T1000 (cell line): Measurements from ENCODE around the gene DZANK1.
"Not testable (repeated sequence)": the region's sequence is repeated elsewhere in the genome, so short reads cannot be mapped to it uniquely, and the experiment has no call there.

ENCODE experiments used
- DNase-seq: peaks from one replicate; lab custom pipeline; 2025; ENCODE audit warnings: mixed read lengths; lab: John Stamatoyannopoulos, UW

DZANK1 gene

DNA sequence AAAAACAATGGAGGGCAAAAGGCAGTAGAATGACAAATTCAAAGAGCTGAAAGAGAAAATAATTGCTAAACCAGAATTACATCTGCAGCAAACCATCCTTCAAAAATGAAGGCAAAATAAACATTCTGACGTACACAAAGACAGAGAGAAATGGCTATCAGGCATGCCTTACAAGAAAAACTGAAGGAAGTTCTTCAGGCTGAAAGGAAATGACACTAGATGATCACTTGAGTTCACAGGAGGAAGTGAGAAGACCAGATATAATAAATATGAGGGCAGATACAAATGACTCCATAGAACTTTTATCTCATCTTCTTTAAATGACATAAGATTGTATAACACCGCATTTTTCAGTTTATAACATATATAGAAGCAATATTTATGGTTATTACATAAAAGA lies 30.0 kb downstream of the DZANK1 start:
- DNase-seq, result no peak

DNA sequence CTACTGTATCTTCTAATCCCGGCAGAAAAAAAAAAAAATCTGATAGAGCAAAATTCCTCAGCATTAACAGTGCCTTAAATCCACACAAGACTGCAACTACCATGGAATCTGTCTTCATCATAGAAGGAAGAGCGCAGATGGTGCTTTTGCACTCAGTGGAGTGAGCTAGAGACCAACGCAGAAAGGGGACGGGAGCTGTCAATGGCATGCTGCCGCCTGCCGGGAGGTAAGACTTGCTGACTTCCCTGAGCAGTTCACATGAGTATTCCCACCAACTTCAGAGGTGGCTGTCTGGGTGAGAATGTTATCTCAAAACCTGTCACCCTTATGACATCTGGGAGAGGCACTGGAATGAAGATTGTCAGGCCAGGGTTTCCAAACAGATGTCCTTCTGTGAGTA lies 35.6 kb downstream of the DZANK1 start:
- no peak for DNase-seq

DNA sequence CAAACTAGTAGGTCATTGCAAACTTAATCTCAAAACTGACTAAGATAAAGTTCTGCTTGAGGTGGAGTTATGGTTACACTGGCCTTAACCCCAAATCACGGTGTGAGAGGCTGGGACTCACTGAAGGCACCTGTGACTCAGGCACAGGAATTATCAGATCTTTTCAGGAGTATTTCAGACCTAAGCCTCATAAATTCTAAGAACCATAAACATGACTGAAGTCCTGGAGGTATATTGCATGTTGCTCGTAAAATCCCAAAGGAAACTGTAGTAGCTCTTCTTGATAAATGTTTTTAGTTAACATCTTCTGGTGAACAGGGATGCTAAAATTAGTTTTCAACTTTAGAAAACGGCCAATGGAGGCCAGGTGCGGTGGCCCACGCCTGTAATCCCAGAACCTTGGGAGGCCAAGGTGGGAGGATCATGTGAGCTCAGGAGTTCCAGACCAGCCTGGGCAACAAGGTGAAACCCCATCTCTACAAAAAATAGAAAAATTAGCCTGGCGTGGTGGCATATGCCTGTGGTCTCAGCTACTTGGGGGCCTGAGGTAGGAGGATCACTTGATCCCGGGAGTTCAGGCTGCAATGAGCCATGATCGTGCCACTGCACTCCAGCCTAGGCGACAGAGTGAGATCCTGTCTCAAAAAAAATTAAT lies 36.5 kb downstream of the DZANK1 start:
- DNase-seq, result no peak

DNA sequence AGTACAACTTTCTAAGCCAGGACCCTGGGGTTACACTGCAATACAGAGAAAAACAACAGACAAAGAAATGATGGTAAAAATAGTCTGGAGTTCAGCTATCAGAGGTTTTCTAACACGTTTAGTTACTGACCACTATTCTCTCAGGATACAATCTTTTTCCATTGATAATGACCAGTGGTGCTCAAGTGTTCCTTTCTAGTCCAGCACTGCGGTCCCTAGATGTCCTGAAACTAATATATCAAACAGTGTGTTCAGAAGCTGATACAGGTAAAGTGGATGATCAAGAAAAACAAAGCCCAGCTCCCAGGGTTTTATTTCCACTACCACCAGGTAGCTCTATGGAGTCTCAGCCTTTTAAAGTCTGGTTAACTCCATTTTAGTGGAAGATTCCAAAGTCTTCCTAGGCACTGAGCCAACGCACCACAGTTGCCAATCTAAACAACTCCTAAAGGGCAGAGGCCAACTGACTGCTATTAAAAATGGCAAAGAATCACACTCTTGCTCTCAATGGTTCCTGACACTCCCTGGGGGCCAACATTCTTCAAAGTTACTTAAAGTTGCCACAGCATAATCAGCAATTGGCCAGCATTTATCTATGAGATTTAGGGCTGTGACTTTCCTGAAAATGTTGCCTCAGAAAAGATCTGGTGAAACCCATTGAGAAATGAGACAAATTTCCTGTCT lies 38.2 kb downstream of the DZANK1 start:
- DNase-seq, result no peak

DNA sequence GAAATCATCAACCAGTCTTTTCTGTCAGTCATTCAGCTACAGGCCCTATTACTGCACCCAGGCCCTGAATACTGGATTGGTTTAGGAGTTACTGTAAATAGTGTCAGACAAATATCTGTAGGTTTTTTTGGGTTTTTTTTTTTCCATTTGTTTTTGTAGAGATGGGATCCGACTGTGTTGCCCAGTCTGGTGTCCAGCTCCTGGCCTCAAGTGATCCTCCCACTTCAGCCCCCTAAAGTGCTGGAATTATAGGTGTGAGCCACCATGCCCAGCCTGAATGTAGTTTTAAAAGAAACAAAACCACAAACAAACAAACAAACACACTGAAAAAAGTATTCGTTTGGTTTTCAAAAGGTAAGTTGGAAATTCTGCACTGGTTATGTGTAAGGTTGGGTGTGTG lies 39.6 kb downstream of the DZANK1 start:
- DNase-seq, result no peak

DNA sequence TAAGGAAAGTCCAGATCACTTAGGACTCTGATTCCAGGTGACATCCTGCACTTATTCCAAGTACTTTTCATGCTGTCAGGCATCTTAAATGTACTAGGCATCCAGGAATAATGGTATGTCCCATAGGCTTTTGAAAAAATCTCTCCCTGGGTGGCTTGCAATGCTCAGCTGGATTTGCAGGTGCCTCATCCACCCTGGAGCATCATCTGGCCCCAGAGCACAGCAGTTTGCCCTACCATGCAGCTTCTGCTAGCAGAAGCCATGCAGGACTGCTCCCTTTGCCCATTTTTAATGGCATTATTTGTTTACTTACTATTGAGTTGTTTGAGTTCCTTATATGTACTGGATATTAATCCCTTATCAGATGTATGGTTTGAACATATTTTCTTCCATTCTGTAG lies 45.2 kb downstream of the DZANK1 start:
- DNase-seq, result no peak

DNA sequence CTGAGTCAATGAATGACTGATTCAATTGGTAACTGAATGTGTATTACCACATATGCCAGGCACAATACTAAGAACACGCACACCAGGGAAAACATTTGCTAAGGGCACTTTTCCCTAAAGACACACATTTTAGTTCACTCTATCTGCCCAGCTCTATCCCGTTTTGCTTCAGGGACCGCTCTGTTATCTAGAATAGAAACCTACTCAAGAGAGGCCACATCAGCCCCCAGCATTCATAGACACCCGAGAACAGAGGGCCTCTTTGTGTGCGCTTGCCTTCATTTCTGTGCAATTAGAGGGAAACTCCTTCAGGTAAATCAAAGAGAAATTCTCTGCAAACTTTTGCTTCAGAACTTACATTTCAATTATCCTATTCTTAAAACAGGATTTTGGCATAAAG lies 50.3 kb downstream of the DZANK1 start:
- DNase-seq, result no peak

DNA sequence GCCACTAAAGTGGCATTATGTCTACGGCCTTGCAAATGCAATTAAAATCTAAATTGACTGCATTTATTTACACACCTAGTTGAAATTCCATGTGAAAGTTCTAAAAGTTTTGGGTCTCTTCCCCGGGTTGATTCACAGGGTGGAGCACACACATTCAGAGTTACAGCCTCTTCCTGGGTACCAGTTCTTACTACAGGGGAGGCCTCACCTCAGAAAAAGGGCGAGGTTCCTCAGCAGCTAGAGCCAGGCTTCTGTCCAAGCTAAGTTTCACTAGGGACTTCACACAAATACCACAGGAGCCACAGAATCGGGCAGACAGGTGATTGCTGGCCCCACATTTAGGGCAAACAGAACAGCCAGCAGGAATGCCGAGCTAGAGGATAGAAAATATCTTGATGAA lies 52.7 kb downstream of the DZANK1 start:
- no peak for DNase-seq

DNA sequence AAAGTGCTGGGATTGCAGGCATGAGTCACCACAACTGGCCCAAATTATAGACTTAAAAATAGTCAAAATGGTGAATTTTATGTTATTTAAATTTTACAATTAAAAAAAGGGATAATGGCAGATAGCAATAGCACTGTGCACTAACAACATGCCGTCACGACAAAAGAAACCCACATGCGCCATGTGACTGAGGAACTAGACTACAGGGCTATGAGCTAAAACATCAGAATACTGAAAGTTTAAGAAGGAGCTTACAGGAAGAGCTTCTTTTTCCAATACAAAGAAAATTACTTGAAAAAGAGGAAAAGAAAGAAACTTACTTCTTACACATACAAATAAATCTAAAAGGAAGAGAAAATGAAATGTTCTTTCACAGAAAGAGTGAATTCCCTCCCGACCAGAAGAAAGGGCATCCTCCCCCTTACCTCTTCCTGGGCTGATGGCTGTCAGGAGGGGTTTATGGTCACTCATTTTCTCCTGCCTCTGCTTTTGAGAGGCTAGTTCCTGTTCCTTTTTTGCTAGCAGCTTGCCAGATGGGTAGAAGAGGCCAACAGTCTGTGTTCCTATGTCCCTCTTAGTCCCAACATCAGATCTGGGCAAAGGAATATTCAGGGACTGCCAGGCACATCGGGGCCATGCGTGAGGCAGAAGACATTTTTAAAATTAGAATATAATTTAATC lies 54.5 kb downstream of the DZANK1 start:
- no peak for DNase-seq

DNA sequence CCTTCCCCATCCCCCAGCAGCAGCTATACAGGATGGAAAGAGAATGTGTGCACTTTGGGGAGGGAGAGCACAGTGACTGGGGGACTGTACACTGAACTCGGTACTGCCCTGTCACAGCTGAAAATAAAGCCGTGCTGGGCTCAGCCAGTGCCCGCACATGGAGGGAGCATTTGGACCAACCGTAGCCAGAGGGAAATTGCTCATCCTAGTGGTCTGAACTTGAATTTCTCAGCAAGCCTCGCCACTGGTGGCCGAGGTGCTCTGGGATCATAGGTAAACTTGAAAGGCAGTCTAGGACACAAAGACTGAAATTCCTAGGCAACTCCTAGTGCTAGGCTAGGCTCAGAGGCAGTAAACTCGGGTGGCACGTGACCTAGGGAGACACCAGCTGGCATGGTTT lies 61.0 kb downstream of the DZANK1 start:
- no peak for DNase-seq

DNA sequence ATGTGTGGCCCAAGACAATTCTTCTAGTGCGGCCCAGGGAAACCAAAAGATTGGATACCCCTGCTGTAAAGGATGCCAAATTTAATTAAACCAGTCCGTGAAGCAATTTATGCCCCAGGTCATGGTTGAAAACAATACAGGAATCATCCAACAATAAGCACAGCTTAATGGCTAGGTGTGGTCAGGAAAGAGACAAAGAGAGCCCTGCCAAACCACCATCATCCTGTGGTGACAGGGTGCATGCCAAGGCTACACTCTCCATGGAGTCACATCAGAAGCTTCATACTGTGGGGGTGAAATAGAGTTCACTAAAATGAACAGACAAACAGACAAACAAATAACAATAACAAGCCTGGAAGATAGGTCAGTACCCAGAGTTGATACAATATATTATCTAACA lies 62.7 kb downstream of the DZANK1 start:
- no peak for DNase-seq

DNA sequence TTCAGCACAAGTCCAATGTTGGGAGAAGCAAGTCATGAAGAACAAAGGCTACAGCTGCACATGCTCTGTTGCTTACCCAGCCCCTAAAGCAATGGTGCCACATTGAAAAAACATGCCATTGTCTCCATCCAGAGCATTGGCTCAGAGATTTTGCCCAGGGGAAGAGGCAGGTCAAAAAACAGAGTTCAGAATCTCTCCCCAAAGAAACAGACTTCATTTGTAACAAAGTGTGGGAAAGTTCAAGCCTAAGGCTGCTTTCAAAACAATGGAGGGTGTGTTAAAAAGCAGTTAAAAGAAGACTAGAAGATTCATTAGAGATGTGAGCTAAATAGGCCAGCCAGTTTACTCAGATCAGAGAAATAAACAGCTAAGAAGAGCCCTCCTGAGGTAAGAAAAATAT lies 63.6 kb downstream of the DZANK1 start:
- no peak for DNase-seq

DNA sequence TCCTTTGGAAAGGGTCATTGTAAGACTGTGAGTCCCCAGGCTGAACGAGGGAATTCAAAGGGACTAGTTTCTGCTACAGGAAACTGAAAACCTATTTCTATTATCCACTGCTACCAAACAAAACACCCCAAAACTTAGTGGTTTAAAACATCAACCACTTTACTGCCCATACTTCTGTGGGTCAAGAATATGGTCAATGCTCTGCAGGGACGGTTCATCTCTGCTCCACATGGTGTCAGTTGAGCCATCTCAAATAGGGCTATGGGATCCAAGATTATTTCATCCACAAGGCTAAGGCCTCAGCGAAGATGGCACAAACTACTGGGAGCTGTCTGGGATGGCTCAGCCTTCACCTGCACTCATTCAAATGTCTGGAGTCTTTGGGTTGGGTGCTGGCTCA lies 65.5 kb downstream of the DZANK1 start:
- DNase-seq, result no peak

DNA sequence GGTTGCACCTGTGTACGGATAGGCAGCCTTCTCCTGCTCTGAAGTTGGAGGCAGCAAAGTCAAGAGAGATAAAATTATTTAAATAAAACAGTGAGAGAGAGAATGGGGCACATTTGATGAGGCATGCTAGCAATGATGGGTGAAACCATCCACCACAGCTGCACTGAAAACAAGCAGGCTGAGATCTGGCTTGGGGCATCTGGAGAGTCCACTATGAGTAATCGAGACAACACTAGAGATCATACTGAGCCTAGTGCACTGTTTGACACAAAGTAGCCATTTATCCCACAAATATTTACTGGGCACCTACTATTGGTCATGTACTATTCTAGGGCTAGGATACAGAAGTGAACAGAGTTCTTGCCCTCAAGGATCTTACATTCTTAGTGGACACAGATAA lies 66.4 kb downstream of the DZANK1 start:
- DNase-seq, result no peak

DNA sequence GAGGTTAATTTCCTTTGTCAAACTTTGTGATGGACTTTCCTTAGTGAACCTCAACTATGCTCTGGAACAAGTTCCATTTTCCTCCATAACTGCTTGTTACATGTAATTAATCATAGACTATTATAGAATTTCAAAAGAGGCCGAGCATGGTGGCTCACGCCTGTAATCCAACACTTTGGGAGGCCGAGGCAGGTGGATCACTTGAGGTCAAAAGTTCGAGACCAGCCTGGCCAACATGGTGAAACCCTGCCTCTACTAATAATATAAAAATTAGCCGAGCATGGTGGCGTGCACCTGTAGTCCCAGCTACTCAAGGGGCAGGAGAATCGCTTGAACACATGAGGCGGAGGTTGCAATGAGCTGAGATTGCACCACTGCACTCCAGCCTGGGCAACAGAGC lies 68.1 kb downstream of the DZANK1 start:
- not testable (repeated sequence) for DNase-seq

DNA sequence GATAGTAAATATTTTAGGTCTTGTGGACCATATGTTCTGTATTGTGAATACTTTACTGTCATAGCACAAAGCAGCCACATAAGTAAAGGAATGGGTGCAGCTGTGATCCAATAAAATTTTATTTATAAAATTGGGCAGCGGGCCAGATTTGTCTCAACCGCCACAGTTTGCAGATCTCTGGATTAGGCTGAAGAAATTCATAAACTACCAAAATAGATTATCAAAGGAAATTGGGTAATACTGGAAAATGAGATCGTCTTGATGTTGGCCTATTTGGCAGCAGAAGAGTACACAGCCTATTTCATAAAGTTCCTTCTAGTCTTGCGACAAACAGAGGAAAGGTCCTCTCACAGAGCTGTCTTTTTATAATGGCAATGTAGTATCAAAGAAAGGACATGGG lies 69.8 kb downstream of the DZANK1 start:
- no peak for DNase-seq

DNA sequence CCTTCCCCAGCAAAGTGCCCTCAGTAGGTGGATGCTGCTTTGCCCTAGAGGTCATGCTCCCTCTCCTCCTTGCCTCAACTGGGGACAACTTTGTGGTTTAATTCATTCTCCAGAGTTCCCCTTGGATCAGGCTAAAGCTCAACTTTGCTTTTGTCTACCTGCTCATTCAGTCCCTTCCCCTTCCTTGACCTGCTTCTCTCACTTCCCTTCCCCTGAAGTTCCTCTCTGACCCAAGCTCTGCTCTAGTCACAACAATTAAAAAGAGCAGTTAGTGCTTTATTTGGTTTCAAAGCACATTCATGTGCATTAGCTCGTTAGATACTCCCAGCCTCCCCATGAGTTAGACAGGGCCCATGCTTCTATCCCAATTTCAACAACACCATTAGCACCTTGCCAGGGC lies 71.3 kb downstream of the DZANK1 start:
- DNase-seq, result no peak

DNA sequence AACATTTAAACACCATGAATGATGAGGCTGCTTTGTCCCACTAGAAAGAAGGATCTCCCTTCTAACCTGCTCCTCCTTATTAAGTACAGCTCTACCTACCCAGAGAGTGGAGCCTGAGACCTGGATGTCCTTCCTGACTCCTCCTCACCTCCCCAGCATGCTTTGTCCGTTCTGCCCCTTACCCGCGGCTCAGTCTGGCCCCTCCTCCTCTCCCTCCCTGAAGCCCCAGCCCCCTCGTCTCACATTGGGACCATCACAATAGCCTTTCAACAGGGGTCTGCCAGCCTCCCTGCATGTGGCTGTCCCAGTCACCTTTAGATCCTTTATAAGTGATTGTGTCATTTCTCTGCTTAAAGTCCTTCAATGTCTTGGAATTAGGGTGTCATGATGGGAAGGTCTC lies 72.5 kb downstream of the DZANK1 start:
- DNase-seq, result no peak

DNA sequence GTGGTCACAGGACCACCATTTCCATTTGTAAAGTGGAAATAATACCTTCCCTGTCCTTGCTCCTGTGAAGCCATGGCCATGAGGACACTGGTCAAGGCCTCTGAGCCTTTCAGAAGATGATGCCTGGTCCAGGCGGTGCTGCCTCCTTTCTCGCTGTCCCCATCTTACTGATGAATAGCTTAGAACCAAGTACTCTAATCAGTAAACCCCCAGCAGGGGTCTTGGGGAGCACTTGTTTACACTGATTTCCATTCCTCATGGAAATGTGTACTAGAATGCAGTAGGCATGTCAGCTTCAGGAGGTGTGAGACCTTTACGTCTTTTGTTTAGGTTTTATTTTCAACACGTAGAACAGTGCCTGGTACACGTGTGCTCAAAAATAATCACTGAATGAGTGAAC lies 75.1 kb downstream of the DZANK1 start:
- no peak for DNase-seq

DNA sequence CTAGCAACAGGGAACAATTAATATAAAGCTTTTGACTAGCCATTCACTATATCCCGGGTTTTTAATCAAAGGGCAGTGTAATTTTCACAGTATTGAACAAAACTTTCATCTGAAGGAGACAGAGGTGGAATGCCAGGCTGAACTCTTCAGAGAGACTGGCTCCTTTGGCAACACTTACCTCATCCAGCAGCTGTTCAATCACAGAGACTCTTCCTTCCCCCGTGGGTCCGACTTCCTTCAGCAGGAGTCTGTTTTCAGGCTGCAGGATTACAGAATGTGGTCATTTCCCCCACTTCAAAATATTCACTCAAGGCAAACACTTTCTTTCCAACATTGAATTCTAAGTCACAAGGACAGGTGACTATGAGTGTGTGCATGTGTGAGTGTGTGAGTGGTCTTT lies 76.6 kb downstream of the DZANK1 start:
- DNase-seq, result no peak

DNA sequence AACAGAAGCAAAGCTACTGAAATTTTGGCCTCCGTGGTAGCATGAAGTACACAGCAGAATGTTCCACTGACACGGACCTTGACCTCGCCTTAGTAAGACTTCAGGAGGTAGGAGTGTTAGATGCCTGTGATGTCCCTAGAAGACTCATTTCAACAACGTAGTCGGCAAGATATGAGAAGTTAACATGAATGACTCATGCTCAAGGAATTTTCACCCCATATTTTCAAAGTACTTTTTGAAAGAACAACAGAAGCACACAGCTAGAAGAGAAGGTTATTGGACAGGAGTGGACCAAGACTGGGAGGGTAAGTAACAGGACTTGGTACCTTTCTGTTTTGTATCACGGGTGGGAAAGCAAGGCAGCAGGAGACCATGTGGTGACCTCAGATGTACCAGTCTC lies 78.0 kb downstream of the DZANK1 start:
- DNase-seq, result no peak

DNA sequence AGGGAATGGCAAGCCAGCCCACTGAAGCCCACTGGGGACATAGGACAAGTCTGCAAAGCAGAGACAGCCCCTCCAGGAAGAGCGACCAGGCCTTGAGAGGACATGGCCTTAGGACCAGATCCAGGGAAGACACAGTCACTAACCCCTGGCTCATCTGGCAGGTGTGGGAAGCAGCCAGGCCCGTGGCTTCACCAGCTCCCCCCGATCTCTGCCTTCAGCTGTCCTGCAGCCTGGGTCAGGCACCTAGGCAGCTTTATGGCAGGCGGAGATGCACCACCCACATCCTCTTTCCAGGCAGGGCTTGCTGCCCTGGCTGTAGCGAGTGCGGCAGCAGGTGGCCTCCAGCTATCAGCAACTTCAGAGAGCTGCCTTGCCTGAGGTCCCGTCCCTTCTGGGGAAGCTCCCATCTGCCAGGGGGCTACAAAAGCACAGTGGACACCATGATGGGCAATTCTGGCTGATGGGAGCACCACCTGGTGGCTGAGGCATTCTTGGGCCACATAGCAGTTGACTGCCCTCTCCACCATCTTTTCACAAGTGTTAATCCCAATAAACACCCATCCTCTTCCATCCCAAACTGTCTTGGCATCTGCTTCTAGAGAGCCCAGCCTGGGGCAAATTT lies 85.8 kb downstream of the DZANK1 start:
- DNase-seq, result no peak

DNA sequence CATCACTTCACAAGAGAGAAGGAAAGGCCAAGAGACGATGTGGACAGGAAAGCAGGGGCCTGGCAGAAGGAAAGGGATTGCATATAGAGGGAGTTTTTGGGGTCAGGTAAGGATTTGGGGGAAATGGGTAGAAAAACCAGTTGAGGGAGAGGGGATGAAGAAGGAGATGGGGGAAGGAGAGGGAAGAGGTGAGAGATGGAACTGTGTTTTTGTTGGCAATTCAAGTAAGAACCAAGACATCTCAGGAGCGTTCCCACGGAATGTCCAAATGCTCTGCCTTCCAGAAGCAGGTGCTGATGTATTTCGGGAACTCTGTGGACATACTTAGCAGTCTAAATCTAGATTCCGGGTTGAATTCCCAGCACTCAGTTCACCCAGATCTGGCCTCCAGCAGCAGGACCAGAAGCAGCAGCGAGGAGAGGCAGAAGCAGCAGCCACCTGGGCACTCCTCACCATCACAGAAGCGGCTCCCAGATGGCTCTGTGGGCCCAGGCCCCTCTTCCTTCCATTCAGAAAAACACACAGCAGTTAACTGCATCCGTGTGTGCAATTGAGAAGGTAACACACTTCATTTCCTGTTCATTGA lies 88.8 kb downstream of the DZANK1 start:
- DNase-seq, result no peak
